Measurements from ENCODE around the gene CNTNAP2.
"Not testable (repeated sequence)": the region's sequence is repeated elsewhere in the genome, so short reads cannot be mapped to it uniquely, and the experiment has no call there.

CNTNAP2 gene

DNA sequence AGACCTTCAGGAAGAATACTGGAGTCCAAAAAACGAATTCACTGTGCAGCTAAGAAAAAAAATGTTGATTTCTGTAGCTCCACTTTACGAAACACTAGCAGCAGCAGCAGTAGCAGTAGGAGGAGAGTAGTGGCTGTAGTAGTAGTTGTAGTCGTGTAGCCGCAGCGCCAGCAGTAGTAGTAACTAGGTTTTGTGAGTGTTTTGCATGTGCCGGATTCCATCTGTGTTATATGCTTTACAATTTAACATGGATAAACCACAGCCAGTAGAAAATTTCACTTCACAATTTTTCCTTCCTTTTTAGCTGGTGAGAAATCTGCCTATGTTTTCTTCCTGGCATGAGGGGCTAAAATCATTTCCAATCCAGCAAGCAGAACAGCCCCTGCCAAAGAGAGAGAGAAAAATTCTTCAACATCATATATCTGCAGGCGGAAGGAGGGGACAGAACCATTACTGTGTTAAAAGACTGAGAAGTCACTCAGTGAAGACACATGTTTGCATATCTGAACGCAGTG, 2325.6 kb downstream of the CNTNAP2 start:
- DNase-seq = no peak

DNA sequence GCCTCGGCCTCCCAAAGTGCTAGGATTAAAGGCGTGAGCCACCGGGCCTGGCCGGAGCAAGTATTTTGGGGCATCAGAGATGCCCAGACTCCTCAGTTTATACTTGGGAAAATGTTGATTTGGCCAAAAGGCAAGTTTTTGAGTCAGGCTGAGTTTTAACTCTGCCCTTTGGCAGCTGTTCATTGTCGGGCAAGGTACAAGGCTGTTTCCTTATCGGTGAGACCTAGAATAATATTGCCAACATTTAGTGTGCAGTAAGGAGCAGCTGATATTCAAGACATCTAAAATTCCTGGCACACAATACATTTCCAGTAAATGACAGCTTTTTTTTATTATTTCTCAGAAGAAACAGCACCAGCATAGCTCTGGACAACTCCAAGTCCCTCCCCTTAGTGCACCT, 2326.3 kb downstream of the CNTNAP2 start:
- DNase-seq = no peak

DNA sequence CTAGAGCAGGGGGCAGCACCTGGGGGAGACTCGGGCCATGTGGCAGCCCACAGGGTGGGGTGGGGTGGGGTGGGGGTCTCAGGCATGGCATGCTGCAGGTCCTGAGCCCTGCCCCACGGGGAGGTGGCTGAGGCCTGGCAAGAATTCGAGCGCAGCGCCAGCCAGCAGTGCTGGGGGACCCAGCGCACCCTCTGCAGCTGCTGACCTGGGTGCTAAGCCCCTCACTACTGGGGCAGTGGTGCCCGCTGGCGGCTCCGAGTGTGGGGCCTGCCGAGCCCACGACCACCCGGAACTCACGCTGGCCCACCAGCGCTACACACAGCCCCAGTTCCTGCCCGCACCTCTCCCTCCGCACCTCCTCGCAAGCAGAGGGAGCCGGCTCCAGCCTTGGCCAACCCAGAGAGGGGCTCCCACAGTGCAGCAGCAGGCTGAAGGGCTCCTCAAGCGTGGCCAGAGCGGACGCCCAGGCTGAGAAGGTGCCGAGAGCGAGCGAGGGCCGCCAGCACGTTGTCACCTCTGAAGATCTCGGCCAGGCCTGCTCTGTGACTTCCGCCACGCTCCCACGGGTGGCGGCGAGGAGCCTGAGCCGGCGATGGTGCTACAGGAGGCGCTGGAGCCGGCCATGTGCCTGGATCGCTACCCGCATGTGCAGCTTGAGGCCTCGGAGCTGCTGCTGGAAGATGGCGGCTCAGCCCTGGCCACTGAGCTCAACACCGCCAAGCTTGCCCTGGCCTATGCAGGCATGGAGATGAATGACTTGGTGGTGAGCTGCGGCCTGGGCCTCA, 2328.9 kb downstream of the CNTNAP2 start:
- DNase-seq = no peak

DNA sequence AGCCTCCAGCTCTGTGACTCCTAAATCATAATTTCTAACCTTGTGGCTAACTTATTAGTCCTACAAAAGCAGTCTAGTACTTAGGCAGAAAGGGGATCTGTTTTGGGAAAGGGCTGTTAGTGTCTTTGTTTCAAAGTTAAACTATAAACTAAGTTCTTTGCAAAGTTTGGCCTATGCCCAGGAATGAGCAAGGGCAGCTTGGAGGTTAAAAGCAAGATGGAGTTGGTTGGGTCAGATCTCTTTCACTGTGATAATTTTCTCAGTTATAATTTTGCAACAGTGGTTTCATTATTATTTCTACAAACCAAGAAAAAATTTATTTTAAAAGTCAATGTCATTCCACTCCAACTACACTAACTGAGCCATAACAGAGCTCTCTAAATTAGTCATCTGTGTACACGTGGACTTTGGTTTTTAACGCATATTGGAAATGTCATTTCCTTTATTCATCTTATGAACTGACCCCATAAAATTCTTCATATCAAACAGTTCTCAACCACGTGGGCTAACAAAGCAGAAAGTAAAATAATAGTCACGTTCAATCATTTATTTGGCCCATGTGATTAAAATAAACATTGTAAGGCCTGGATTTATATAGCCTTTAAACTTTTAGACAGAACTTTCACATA, 2330.7 kb downstream of the CNTNAP2 start:
- DNase-seq = no peak

DNA sequence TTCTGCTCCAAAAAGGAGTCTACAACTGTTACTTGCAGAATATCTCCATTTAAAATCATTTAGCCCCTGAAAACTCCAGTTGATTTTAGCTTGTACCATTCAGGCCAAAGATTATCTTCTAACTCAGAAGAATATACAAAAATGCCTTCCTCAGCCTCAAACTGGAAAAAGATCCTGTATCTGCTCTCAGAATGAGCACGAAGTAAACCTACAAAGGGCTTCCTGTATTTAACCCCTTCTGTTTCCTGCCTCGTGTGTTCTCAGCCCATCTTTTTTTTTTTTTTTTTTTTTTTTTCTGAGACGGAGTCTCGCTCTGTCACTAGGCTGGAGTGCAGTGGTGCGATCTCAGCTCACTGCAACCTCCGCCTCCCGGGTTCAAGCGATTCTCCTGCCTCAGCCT, 2334.9 kb downstream of the CNTNAP2 start:
- DNase-seq = not testable (repeated sequence)

DNA sequence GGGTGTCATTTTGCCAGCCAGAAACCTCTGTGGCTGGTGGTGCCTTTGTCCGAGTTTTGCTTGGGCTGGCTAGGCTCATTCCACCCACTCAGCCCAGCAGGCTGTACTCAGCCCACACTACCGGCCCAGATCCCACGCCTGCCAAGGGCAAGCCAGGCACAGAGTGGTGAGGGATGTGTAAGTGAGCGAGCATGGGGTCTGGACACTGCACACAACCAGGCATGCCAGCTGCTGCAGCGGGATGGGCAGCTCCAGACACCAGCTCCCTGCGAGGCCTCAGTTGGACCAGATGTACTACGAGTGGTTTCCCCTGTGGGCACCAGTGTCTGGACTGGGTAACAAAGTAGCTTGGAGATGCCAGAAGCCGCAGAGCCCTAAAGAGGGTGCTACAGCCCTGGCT, 2339.8 kb downstream of the CNTNAP2 start:
- DNase-seq = no peak

DNA sequence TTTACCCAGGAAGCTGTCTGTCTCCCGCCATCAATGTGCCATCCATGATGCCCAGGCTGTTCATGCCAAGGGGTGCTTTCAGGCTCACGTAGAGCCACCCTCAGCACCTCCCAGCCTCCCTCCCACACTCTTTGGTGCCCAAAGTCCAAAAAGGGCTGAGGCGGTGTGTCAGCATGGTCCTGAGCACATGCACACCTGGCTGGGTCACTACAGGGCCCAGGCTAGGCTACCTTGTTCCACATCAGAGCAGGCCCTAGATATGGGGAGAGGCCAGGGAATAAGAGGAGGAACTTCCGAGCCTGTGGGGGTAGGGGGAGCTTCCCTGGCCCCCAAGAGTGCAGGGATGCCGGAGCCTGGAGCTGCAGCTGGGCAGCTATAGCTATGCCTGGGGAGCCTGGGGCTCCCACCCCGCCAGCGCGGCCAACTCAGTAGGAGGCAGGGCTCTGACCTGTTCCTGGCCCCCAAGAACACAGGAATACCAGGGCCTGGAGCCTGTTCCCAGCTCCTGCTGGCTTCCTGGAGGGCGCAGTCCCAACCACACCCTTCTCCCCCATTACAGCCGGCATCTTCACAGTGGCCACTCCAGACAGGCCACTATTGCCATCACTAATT, 2340.8 kb downstream of the CNTNAP2 start:
- no peak for DNase-seq

DNA sequence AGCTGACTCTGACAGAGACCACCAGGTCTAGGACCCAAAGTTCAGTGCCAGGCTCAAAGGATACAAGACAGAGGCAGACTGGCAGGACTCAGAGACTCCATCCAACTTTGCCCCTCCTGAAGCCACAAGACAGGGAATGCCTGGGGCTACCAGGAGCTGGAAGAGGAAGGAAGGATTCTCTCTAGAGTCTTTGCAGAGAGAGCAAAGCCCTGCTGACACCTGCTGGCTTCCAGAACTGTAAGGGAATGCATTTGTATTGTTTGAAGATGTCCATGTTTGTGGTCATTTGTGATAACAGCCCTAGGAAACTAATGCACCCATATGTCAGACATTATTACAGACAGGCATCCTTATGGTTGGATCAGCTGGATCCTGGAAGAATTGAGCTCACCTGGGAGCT, 2341.7 kb downstream of the CNTNAP2 start:
- no peak for DNase-seq

DNA sequence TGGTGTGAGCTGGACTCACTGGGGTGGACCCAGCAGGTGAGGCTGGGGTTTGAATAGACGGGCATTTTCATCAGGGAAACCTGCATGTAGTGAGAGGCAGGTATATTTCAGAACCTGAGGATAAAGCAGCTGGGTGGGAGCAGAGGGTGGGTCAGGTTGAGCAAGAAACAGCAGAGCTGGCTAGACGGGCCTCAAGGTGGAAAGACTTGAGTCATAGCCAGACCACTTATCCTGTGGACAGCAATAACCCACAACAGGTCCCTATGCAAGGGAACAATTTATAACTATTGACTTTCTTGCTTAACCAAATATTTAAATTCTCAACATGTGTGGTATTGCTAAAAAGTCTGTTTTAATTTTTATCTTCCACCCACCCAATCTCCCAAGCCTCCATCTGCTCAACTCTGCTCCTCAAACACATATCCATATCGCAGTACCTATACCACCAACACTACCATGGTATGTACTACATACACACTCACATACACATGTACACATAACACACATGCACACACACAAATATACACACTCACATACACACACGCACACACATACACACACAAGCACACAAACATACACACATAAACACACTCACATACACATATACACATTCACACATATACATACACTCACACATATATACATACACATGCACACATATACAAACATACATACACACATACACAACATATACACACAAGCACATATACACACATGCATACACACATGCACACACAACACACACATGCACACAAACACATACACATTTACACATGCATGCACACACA, 2345.0 kb downstream of the CNTNAP2 start:
- DNase-seq = no peak

DNA sequence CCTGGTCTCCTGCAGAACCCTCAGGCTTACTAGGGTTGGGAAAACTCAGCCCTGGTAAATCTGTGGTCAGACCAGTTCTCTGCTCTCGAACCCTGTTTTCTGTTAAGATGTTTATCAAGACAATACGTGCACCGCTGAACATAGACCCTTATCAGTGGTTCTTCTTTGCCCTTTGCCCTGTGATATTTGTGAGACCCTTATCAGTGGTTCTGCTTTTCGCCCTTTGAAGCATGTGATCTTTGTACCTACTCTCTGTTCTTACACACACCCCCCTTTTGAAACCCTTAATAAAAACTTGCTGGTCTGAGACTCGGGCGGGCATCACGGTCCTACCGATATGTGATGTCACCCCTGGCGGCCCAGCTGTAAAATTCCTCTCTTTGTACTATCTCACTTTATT, 2346.2 kb downstream of the CNTNAP2 start:
- DNase-seq = not testable (repeated sequence)

DNA sequence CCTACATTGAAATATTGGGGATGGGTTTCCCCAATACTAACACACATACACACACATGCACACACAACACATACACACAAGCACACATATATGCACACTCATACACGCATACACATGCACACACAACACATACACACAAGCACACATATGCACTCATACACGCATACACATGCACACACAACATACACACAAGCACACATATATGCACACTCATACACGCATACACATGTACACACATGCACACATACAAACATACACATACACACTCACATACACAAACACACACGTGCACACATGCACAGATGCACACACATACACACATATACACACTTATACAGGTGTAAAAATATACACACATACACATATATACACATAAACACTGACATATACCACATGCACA, 2346.6 kb downstream of the CNTNAP2 start:
- DNase-seq = no peak

DNA sequence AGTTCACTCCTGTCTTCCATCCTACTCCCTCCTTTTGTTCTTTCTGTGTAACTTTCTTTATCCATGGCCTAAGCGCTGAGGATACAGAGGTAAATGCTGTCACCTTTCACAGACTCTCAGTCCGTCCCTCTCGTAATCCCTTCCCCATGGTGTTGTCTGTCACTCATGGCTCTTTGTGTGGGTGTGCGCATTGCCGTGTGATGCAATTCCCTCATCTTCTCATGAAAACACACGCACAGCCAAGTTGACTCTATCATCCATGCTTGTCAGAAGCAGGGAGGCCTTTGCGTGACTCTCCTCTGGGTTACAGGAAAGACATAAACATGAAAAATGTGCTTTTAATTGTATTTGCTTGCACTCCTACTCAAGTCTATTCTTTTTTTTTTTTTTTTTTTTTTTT, 2348.3 kb downstream of the CNTNAP2 start:
- no peak for DNase-seq

DNA sequence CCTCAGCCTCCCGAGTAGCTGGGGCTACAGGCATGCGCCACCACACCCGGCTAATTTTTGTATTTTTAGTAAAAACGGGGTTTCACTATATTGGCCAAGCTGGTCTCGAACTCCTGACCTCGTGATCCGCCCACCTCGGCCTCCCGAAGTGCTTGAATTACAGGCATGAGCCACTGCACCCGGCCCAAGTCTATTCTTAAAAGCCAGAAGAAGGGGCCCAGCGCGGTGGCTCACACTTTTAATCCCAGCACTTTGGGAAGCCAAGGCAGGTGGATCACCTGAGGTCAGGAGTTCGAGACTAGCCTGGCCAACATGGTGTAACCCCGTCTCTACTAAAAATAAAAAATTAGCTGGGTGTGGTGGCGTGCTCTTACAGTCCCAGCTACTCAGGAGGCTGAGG, 2348.8 kb downstream of the CNTNAP2 start:
- not testable (repeated sequence) for DNase-seq

DNA sequence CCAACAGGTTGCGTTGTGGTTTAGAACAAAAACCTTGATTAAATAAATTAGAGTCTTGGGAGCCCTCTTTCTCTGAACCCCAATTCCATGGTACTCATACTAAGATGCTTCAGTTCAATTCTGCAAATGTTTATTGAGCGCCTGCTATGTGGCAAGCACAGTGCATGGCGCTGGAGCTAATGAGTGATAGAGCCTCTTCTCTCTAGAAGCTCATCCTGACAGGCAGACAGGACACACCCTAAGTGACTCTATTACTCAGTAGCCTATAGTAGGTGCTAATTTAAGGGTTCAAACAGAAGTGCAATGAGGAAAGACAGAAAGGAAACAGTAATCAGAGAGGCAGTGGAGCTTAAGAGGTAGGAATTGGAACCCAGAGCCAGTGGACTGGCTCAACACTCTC, 2349.5 kb downstream of the CNTNAP2 start:
- DNase-seq = no peak

DNA sequence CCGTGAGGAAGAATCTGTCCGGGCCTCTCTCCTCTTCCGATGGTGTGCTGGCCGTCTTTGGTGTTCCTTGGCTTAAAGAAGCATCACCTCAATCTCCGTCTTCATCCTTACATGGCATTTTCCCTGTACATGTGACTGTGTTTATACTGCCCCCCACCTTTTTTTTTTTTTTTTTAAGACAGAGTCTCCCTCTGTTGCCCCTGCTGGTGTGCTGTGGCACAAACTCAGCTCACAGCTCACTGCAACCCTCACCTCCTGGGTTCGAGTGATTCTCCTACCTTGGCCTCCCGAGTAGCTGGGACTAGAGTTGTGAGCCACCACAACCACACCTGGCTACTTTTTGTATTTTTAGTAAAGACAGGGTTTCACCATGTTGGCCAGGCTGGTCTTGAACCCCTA, 2352.1 kb downstream of the CNTNAP2 start:
- DNase-seq = no peak
